Measurements from ENCODE around the gene THRB. TPM values are rescaled to one million over a fixed set of nuclear protein-coding genes. Genes with fewer than 3 reads are reported as not detected.

THRB gene
- total RNA-seq, 1 donor: 0.36 TPM

- no peaks in the 10 kb centered on the region for H3K27me3 ChIP-seq (ENCODE audit: insufficient read depth, low read length)
- H3K4me3 ChIP-seq (ENCODE audit: insufficient read depth, low read length): no peak overlapping the region
- H3K9me3 ChIP-seq (ENCODE audit: low read depth, low read length): no peaks in the 10 kb centered on the region
- H3K79me2 ChIP-seq (ENCODE audit: insufficient read depth, low read length): no peaks in the 10 kb centered on the region
- DNase-seq (ENCODE audit: insufficient read length, low spot score, missing footprints): no peak
- H2AFZ ChIP-seq (ENCODE audit: low read length): no peak overlapping the region
- no peak overlapping the region for H3K27ac ChIP-seq (ENCODE audit: low read depth, low read length)
- TF ChIP-seq, protein P1, sequence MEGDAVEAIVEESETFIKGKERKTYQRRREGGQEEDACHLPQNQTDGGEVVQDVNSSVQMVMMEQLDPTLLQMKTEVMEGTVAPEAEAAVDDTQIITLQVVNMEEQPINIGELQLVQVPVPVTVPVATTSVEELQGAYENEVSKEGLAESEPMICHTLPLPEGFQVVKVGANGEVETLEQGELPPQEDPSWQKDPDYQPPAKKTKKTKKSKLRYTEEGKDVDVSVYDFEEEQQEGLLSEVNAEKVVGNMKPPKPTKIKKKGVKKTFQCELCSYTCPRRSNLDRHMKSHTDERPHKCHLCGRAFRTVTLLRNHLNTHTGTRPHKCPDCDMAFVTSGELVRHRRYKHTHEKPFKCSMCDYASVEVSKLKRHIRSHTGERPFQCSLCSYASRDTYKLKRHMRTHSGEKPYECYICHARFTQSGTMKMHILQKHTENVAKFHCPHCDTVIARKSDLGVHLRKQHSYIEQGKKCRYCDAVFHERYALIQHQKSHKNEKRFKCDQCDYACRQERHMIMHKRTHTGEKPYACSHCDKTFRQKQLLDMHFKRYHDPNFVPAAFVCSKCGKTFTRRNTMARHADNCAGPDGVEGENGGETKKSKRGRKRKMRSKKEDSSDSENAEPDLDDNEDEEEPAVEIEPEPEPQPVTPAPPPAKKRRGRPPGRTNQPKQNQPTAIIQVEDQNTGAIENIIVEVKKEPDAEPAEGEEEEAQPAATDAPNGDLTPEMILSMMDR (IDR thresholded peaks at IDR 0.05; ENCODE audit: extremely low read depth, low read depth, low read length): no peak
- no peaks in the 10 kb centered on the region for H4K20me1 ChIP-seq (ENCODE audit: insufficient read depth, low read length)
- H3K4me2 ChIP-seq (ENCODE audit: insufficient read depth, low read length): no peak overlapping the region
- H3K4me1 ChIP-seq (ENCODE audit: insufficient read depth, low read length): peaks cover 5% of the 10 kb centered on the region
- H3K36me3 ChIP-seq (ENCODE audit: insufficient read depth, low read length): no peaks in the 10 kb centered on the region
Measured at GRCh38 chr3:24296441-24297205, 198.0 kb downstream of the THRB start.

DNA sequence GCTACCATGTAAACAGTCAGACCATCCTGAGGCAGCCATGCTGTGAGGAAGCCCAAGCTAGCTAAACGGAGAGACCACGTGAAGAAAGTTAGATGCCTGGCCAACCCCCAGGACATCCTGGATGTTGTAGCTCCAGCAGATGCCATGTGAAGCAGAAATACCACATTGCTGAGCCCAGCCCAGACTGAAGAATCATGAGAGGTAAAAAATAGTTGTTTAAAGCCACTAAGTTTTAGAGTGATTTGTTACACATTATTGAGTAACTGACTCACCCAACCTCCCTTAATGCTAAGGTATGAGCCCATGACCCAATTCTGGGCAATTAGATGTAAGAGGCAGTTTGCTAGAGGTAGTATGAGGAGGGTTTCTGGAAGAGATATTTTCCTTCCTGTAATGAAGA lies 200.5 kb downstream of the THRB start:
- TF ChIP-seq, protein P1 (IDR thresholded peaks at IDR 0.05; ENCODE audit: extremely low read depth, low read depth, low read length): no peak
- Histone ChIP-seq H3K4me3 (ENCODE audit: insufficient read depth, low read length) (no peak overlapping the region), H3K27ac (ENCODE audit: low read depth, low read length) (no peak overlapping the region), H3K79me2 (ENCODE audit: insufficient read depth, low read length) (no peaks in the 10 kb centered on the region), H4K20me1 (ENCODE audit: insufficient read depth, low read length) (no peaks in the 10 kb centered on the region), H3K4me1 (ENCODE audit: insufficient read depth, low read length) (no peaks in the 10 kb centered on the region), H3K36me3 (ENCODE audit: insufficient read depth, low read length) (no peaks in the 10 kb centered on the region), H3K9me3 (ENCODE audit: low read depth, low read length) (no peaks in the 10 kb centered on the region), H3K4me2 (ENCODE audit: insufficient read depth, low read length) (no peak overlapping the region), H2AFZ (ENCODE audit: low read length) (no peak overlapping the region), H3K27me3 (ENCODE audit: insufficient read depth, low read length) (no peaks in the 10 kb centered on the region)
- no peak for DNase-seq (ENCODE audit: insufficient read length, low spot score, missing footprints)

DNA sequence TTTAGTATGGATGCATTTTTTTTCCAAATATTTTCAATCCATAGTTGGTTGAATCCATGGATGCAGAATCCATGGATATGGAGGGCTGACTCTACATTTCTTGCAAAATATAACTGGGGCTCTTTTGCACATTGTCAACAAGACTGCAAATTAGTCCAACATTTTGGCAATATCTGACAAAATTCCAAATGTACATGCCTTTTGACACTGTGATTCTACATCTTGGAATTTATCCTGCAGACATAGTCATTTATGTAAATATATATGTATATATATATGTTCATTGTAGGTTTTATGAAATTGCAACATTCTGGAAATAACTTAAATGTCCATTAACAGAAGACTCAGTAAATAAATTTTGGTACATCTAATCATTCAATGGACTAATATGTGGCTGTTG lies 203.0 kb downstream of the THRB start:
- H3K27me3 ChIP-seq (ENCODE audit: insufficient read depth, low read length): no peaks in the 10 kb centered on the region
- H3K79me2 ChIP-seq (ENCODE audit: insufficient read depth, low read length): no peaks in the 10 kb centered on the region
- H3K27ac ChIP-seq (ENCODE audit: low read depth, low read length): no peak overlapping the region
- no peak for DNase-seq (ENCODE audit: insufficient read length, low spot score, missing footprints)
- H2AFZ ChIP-seq (ENCODE audit: low read length): no peak overlapping the region
- TF ChIP-seq, protein P1 (IDR thresholded peaks at IDR 0.05; ENCODE audit: extremely low read depth, low read depth, low read length): no peak
- no peak overlapping the region for H3K4me2 ChIP-seq (ENCODE audit: insufficient read depth, low read length)
- no peaks in the 10 kb centered on the region for H3K36me3 ChIP-seq (ENCODE audit: insufficient read depth, low read length)
- H4K20me1 ChIP-seq (ENCODE audit: insufficient read depth, low read length): no peaks in the 10 kb centered on the region
- no peaks in the 10 kb centered on the region for H3K4me1 ChIP-seq (ENCODE audit: insufficient read depth, low read length)
- H3K9me3 ChIP-seq (ENCODE audit: low read depth, low read length): no peaks in the 10 kb centered on the region
- no peak overlapping the region for H3K4me3 ChIP-seq (ENCODE audit: insufficient read depth, low read length)

DNA sequence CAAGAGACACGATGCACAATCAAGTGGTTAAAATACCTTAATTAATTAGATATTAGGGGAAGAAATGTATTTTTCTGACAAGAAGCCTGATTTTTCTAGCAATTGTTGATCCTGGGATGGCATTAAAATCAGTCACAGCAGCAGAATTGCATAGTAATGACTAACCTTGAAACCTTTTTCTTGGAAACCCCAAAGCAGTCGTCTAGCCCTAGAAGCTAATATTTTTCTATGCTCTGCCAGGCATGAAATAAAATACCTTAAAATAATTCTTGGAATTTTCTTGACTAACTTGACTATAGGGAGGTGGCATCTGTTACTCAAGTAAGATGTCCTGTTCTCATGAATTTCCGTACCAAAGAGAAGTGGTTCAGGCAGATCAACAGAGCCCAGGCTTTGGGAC lies 204.1 kb downstream of the THRB start:
- Histone ChIP-seq H3K4me3 (ENCODE audit: insufficient read depth, low read length) (no peak overlapping the region), H3K36me3 (ENCODE audit: insufficient read depth, low read length) (no peaks in the 10 kb centered on the region), H3K4me1 (ENCODE audit: insufficient read depth, low read length) (no peaks in the 10 kb centered on the region), H3K9me3 (ENCODE audit: low read depth, low read length) (no peaks in the 10 kb centered on the region), H3K79me2 (ENCODE audit: insufficient read depth, low read length) (no peaks in the 10 kb centered on the region), H4K20me1 (ENCODE audit: insufficient read depth, low read length) (no peaks in the 10 kb centered on the region), H3K27me3 (ENCODE audit: insufficient read depth, low read length) (no peaks in the 10 kb centered on the region), H2AFZ (ENCODE audit: low read length) (no peak overlapping the region), H3K27ac (ENCODE audit: low read depth, low read length) (no peak overlapping the region), H3K4me2 (ENCODE audit: insufficient read depth, low read length) (no peak overlapping the region)
- DNase-seq (ENCODE audit: insufficient read length, low spot score, missing footprints): no peak
- TF ChIP-seq, protein P1 (IDR thresholded peaks at IDR 0.05; ENCODE audit: extremely low read depth, low read depth, low read length): no peak

Data from osteoblast (primary cell).